Subcutaneous adipose tissue (tissue), 4 donors: ENCODE data around the gene CDK3. TPM values are rescaled to one million over a fixed set of nuclear protein-coding genes. Genes with fewer than 3 reads are reported as not detected.

Experiments used
- CTCF ChIP-seq: fragments of 450-650 bp; IDR thresholded peaks from one replicate; pipeline ENCODE4 v1.5.1; 2016; ENCODE audit warnings: low read depth, mild to moderate bottlenecking, control low read depth, antibody characterized with exemption, moderate library complexity
- total RNA-seq, 4 donors: library from RNA; depleted of rRNA; stranded (reverse); fragments of >200 nt; gene quantifications; one replicate each; pipeline ENCODE4 v1.1.0, GENCODE V29; 2016

Gene CDK3
- total RNA-seq, 4 donors from 2014 or later = 4.9 to 10.2 (median 5.7) TPM

DNA sequence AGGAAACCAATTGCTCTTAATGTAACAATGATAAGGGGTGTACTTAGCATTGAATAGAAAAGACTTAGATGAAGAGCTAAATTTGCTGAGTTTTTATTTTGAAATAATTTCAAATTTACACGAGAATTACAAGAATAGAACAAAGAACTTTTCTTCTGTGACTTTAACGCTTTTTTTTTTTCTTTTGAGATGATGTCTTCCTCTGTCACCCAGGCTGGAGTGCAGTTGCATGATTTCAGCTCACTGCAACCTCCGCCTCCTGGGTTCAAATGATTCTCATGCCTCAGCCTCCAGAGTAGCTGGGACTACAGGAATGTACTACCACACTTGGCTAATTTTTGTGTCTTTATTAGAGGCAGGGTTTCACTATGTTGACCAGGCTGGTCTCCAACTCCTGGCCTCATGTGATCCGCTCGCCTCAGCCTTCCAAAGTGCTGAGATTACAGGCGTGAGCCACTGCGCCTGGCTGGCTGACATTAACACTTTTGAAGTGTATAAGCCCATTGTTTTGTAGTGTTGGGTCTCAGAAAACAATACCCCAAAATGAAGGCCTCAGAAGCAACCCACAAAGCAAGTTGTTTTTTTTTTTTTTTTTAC is 19.5 kb upstream of the CDK3 start:
- TF ChIP-seq CTCF = no peak

- TF ChIP-seq CTCF = no peak
These were observed 17.0 kb upstream of the CDK3 start for GRCh38 chr17:75983501-75984181.

DNA sequence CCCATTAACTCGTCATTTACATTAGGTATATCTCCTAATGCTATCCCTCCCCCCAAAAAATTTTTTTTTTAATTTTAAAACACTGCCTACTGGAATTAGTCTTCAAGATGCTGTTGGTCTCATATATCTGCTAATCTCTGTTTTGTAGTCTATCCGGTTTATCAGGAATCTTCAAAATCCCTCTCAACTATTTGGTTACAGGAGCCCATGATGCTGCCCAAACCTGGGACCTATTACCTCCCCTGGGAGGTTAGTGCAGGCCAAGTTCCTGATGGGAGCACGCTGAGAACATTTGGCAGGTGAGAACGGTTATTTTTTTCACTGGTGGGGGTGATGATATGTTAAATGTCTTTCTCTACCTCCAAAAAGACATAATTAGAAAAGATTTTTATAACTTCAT is 14.7 kb upstream of the CDK3 start:
- TF ChIP-seq CTCF = no peak

DNA sequence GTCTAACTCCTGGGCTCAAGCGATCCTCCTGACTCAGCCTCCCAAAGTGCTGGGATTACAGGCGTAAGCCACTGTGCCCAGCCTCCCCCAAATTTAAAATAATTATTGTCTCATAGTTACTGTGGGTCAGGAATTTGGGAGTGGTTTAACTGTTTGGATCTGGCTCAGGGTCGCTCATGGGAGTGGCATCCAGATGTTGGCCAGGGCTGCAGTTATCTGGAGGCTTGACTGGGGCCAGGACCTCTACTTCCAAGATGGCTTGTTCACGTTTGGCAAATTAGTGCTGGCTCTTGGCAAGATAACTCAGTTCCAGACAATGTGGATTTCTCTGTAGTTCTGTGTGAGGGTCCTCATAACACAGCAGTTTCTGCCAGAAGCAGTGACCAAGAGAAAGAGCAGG is 13.6 kb upstream of the CDK3 start:
- no peak for TF ChIP-seq CTCF

DNA sequence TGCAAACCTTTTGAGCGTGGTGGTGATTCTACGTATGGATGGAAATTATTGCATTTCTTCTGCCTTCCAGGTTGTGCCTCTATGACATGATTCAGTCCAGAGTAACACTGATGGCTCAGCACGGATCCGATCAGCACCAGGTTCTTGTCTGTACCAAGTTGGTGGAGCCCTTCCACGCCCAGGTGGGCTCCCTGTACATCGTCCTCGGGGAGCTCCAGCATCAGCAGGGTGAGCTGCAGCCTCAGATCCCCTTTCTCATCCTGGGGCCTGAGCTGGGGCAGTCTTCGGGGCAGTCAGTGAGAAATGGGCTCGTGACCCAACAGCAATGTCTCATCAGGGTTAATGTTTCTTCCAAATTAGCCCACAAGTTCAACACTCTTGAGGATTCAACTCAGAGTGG is 9.3 kb upstream of the CDK3 start:
- no peak for TF ChIP-seq CTCF

GRCh38 chr17:75994802-75995370 is 5.8 kb upstream of the CDK3 start:
- TF ChIP-seq CTCF = no peak

- no peak for TF ChIP-seq CTCF
These were observed 5.2 kb upstream of the CDK3 start for GRCh38 chr17:75995385-75995925.
